DMS53 treated with DMSO at 0.1 percent for 48 hours (cell line): ENCODE data around the gene CNP.

Experiments
- DNase-seq: peaks from one replicate; lab custom pipeline; 2025; ENCODE audit not compliant: unreplicated experiment; lab: John Stamatoyannopoulos, UW

Gene CNP

GRCh38 chr17:41972571-41973407, 6.2 kb downstream of the CNP start:
- DNase-seq: no peak

GRCh38 chr17:41973408-41973811, 6.8 kb downstream of the CNP start:
- no peak for DNase-seq

- no peak for DNase-seq
Observed at GRCh38 chr17:41974031-41974430, 7.4 kb downstream of the CNP start.

GRCh38 chr17:41974658-41975057, 8.1 kb downstream of the CNP start:
- no peak for DNase-seq

- DNase-seq: no peak
Observed at GRCh38 chr17:41975099-41976083, 8.8 kb downstream of the CNP start.

- DNase-seq: no peak
Observed at GRCh38 chr17:41976142-41976768, 9.7 kb downstream of the CNP start.

GRCh38 chr17:41977991-41978390, 11.4 kb downstream of the CNP start:
- no peak for DNase-seq

GRCh38 chr17:41982026-41982760, 15.6 kb downstream of the CNP start:
- DNase-seq: no peak

GRCh38 chr17:41984454-41984853, 17.9 kb downstream of the CNP start:
- no peak for DNase-seq

GRCh38 chr17:41985919-41986318, 19.3 kb downstream of the CNP start:
- DNase-seq: no peak

GRCh38 chr17:41986634-41987033, 20.0 kb downstream of the CNP start:
- no peak for DNase-seq

GRCh38 chr17:41987642-41988041, 21.0 kb downstream of the CNP start:
- DNase-seq: no peak

- DNase-seq: no peak
Observed at GRCh38 chr17:41988418-41988817, 21.8 kb downstream of the CNP start.

GRCh38 chr17:41989702-41990419, 23.3 kb downstream of the CNP start:
- DNase-seq: no peak

- no peak for DNase-seq
Observed at GRCh38 chr17:41992576-41992975, 26.0 kb downstream of the CNP start.

- DNase-seq: no peak
Observed at GRCh38 chr17:41996855-41997164, 30.2 kb downstream of the CNP start.

- no peak for DNase-seq
Observed at GRCh38 chr17:41998497-41998896, 31.9 kb downstream of the CNP start.

GRCh38 chr17:42000413-42001133, 34.0 kb downstream of the CNP start:
- DNase-seq: no peak

GRCh38 chr17:42001729-42002128, 35.1 kb downstream of the CNP start:
- no peak for DNase-seq
